NCI-H446 (cell line): Measurements from ENCODE around the gene LSM7.
"Not testable (repeated sequence)": the region's sequence is repeated elsewhere in the genome, so short reads cannot be mapped to it uniquely, and the experiment has no call there.

Experiments used
- DNase-seq, 2 experiments: peaks; one replicate each; lab custom pipeline; 2025; lab: John Stamatoyannopoulos, UW

The LSM7 gene

DNA sequence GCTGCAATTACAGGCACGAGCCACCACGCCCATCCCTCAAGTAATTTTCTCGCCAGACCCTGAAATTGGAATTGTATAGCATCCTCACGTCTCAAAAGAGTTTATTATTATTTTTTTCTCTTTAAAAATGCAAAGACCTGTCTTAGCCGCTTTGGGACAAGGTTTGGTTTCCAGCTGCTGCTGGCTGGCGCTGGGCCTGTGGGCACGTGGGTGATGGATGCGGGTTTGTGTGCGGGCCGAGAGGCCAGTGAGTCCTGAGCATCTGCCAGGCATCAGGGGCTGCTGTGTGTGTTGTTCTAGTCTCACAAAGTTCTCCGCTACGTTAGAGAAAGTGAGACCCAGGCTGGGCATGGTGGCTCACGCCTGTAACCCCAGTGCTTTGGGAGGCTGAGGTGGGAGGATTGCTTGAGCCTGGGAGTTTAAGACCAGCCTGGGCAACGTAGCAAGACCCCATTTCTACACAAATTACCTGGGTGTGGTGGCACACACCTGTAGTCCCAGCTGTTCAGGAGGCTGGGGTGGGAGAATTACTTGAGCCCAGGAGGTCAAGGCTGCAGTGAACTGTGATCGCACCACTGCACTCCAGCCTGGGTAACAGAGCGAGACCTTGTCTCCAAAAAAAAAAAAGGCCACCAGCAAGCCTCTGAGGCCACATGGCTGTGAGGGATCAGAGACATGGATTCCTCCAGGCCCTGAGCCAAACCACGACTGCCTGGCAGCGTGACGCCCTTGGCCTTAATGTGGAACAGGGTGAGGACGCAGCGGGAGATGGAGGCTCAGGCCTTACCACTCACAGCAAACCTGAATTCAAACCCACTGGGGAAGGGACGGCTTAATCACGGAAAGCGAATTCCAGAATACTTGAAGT lies 27.0 kb upstream of the LSM7 start:
- DNase-seq, result no peak

DNA sequence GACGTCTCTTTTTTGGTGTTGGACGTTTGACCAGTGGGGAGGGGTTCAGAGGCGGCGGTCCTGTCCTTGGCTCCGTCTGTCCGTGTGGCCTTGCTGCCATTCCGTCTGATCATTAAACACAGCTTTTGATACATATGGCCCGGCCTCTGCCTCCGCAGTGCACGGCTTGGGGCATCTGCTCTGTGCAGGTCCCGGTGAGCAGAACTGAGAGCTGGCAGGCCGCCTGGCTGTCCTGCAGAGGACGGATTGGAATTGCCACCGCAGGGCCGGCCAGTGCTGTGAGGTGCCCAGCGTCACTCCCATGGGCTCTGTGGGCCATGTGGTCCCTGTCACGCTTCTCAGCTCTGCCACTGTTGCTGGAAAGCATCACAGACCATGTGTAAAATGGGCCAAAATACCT lies 26.3 kb upstream of the LSM7 start:
- DNase-seq, result no peak

- DNase-seq, result no peak
Observed at GRCh38 chr19:2353887-2354592, 25.7 kb upstream of the LSM7 start.

DNA sequence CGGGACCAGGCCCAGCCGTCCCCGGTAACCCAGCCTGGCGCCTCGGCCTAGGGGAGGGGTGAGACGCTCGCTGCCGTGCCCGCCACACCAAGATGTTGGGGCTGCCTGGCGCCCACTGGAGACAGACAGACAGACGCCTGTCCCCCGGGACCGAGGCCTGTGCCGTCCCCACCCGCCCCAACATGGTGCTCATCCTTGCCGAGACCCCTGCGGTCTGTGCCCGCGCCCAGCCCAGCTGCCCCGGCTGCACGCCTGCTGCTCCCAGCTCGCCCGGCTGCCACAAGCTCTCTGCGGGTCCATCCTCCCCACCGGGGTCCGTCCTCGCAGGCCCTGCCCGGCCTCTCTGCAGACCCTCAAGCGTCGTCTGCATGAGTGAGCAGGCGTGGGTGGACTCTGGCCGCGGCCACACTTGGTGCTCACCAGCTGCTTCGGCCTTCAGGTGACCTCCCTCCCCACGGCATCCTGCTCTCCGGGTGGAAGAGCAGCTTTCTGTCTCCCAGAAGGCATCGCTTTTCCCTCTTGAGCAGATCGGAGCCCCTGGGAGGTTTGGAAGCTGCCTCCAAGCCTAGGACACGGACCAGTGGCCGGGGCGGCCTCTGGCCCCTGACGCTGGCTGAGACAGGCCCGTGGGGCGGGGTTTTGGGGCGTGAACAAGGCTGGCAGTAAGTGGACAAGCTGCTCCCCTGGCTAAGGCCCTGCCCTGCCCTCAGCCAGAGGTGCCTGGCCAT lies 24.9 kb upstream of the LSM7 start:
- DNase-seq, result no peak

DNA sequence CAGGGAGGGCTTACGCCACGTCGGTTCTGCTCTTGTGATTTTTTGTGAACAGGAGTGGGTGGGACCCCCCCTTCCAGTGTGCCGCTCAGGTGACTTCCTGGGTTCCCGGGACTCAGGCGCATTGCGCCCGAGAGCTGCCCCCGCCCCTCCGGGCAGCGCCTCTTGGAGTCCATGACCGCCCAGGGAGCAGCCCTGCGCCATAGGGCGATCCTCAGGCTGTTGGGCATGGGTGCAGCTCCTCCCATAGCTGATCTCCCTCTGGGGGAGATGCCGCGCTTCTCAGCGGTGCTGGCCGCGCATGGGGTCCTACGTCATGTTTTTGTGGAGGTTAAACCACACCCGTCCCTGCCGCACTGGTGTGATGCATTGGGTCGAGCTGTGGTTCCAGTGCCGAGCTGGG lies 23.7 kb upstream of the LSM7 start:
- no peak for DNase-seq

GRCh38 chr19:2351591-2351990 lies 23.2 kb upstream of the LSM7 start:
- DNase-seq, result no peak

DNA sequence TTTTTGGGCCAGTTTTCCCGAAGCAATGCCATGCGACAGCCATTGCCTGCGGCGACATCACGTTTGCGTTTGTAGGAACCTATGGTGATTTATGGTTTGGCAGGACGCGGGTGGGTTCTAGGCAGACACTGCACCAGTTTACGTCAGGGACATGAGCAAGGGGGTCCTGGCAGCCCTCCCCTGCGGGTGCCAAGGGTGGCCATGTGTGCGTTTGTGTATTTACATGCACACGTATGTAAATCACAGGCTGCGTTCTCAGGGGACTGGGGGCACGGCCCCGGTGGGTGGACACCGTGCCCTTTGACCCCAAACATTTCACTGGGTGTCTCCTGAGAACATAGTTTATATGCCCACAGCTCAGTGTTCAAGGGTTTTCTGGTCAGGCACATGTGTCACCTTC lies 22.3 kb upstream of the LSM7 start:
- DNase-seq, result no peak

GRCh38 chr19:2349818-2350217 lies 21.4 kb upstream of the LSM7 start:
- DNase-seq, result not testable (repeated sequence)

- DNase-seq, result no peak
Observed at GRCh38 chr19:2345794-2346663, 17.6 kb upstream of the LSM7 start.

DNA sequence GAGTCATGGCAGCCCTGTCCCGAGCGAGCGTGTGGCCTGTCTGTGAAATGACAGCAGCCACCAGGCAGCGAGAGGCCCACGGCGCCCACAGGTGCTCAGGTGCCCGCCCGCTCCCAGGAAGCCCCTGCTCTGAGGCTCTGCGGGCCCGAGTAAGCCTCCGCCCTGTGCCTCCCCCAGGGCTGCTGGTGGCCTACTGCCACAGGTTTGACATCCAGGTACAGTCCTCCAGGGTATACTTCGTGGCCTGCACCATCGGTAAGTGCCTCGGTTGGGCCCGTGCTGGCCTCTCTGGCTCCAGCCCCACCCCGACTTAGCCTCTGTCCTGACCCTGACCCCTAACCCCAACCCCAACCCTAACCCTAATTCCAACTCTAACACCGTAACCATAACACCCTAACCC lies 16.7 kb upstream of the LSM7 start:
- no peak for DNase-seq

DNA sequence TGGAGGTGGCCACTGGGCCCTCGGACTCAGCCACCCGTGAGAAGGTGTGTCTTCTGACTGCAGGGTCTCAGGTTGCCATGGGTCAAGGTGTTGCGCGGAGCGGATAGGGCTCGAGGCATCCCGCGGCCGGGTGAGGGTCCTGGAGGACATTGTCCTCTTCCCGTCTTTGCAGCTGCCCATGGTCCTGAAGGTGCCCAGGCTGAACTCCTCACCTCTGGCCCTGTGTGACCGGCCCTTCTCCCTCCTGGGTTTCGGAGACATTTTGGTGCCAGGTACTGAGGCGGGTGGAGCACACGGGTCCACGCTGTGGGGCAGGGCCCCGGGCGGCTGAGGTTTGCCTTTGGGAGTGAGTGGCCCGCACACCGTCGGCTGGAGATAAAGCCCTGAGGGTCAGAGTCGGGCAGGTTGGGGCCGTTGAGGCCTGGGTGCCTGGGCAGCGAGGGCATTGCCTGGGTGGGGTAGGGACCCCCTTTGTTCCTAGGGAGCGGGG lies 16.0 kb upstream of the LSM7 start:
- DNase-seq, result no peak

DNA sequence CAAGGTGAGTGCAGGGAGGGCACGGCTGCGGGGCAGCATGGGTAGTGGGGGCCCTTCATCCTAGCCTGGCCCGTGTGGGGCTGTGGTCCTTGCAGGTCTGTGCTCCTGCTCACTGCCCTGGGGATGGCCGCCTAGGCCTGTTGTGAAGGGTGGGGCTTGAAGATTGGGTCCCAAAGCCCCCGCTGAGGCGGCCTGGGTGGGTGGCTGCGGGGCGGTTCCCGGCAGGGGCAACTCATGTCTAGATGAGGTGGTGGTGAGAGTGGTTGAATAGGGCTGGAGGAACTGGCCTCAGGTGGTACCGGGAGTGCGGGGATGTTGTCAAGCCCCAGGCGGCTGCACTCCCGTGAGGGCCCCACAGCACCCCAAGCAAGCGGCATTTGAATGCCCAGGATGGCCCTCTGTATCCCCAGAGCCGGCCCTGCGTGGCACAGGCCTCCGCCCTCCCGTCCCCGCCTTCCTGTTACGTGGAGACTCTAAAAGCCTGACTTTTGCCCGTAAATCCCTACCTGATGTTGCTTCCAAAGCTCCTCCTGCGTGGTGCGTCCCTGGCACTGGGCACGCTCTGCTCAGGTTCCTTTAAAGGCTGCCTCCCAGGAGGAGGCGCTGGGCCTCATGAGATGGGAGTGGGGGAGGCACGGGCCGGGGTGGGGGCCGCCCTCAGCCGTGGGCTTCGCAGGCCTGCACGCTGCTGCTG lies 15.1 kb upstream of the LSM7 start:
- no peak for DNase-seq

DNA sequence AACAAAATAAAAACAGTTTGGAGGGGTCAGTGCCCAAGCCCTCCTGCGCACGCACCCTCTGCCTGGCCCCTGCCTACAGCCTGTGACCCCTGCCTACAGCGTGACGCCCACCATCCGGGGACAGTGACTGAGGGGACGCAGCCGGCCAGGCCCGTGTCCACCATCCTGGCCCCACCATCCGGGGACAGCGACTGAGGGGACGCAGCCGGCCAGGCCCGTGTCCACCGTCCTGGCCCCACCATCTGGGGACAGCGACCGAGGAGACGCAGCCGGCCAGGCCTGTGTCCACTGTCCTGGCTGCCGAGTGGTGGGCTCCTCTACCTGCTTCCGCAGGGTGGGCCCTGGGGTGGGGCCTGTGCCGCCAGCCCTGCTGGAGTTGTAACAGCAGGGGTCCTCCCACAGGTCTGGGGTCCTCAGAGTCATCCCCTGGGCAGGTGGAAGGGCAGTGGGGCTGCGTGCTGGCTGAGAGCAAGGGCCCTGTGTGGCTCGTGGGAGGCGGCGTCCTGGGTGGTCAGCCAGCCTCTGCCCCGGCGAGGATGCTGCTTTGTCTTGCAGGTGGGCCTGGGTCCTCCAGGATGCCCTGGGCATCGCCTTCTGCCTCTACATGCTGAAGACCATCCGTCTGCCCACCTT lies 14.4 kb upstream of the LSM7 start:
- DNase-seq, result no peak

DNA sequence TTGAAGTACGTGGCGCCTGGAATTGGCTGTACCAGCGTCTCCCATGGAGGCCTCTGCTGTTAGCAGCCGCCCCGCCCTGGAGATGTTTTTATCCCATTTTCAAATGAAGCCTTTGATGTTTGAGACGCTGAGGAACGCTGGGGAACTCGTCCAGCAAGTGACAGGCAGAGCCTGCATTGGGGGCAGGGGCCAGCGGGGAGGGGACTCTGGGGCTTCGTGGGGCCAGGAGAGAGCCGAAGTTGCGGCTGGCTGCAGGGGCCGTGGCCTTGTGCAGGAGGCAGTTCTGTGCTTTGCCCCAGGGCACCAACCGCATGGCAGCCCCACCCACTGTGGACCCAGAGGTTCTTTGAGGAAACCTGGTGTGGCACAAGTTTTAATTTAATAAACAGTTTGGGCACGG lies 13.6 kb upstream of the LSM7 start:
- no peak for DNase-seq

GRCh38 chr19:2341244-2341751 lies 12.9 kb upstream of the LSM7 start:
- no peak for DNase-seq

DNA sequence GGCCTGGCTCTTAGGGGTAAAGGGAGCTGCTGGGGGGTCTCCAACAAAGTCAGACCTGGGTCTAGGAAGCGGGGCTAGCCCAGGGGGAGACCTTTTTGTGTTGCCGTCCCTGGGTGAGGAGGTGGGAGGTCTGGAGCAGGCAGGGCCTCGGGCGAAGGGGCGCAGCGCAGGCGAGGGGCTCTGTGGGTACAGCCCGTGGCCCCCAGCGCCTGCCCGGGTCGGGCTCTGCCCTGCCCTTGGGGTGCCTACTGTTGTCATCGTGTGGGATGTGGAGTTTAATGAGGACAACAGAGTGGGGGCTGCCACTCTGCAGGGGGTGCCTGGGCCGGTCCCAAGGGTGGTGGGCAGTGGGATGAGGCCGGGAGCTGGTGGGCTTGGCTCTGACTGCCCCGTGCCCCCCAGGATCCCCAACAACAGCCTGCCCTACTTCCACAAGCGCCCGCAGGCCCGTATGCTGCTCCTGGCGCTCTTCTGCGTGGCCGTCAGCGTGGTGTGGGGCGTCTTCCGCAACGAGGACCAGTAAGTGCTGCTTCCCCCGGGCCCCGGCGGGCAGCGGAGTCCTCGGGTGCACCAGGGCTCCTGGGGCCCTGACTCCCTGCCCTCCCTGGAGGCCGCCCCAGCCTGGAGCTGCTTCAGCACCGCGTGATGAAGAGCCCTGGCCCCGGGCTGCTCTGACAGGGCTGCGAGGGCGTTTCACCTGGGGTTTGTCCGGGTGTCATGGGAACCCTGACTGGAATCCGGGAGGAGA lies 12.3 kb upstream of the LSM7 start:
- no peak for DNase-seq

GRCh38 chr19:2339644-2340310 lies 11.4 kb upstream of the LSM7 start:
- DNase-seq, result no peak

- no peak for DNase-seq
Observed at GRCh38 chr19:2338751-2339643, 10.6 kb upstream of the LSM7 start.
